Spleen (tissue), 11 donors: ENCODE measurements around the gene NHERF2. TPM values are rescaled to one million over a fixed set of nuclear protein-coding genes. Genes with fewer than 3 reads are reported as not detected.

Experiments
- DNase-seq: peaks from one replicate; pipeline ENCODE4 v3.0.0-alpha.2; 2020
- H3K27ac ChIP-seq, 8 donors: fragments of 200-600 bp; sonication (generic) in 7 of 8; 1 replicate in 4 of 8; 2 replicates in 4 of 8; pipeline versions ENCODE4 v1.5.0 to v1.8.0; 2016 to 2021; ENCODE audit warnings: inconsistent platforms in 4 of 8, mild to moderate bottlenecking in 4 of 8, moderate library complexity in 1 of 8
- H3K27me3 ChIP-seq, 7 donors: fragments of 200-600 bp; sonication (generic) in 6 of 7; replicated peaks in 1 of 7; 1 replicate in 4 of 7; 2 replicates in 3 of 7; pipeline versions ENCODE4 v1.5.0 to v1.8.0; 2016 to 2021; ENCODE audit warnings: inconsistent platforms in 3 of 7, mild to moderate bottlenecking in 1 of 7
- H3K36me3 ChIP-seq, 6 donors: fragments of 200-600 bp; sonication (generic) in 5 of 6; 1 replicate in 4 of 6; 2 replicates in 2 of 6; pipeline versions ENCODE4 v1.5.0 to v1.8.0; 2016 to 2021; ENCODE audit warnings: inconsistent platforms in 2 of 6
- H3K4me1 ChIP-seq, 6 donors: fragments of 200-600 bp; sonication (generic) in 5 of 6; 1 replicate in 3 of 6; 2 replicates in 3 of 6; pipeline versions ENCODE4 v1.5.0 to v1.8.0; 2016 to 2021; ENCODE audit warnings: inconsistent platforms in 3 of 6
- H3K4me3 ChIP-seq, 8 donors: fragments of 200-600 bp; sonication (generic) in 7 of 8; 1 replicate in 4 of 8; 2 replicates in 4 of 8; pipeline versions ENCODE4 v1.5.0 to v1.8.0; 2016 to 2021; ENCODE audit warnings: inconsistent platforms in 4 of 8, mild to moderate bottlenecking in 4 of 8, moderate library complexity in 2 of 8
- H3K9me3 ChIP-seq, 8 donors: fragments of 200-600 bp; sonication (generic) in 7 of 8; 1 replicate in 4 of 8; 2 replicates in 4 of 8; pipeline versions ENCODE4 v1.5.0 to v1.8.0; 2016 to 2021; ENCODE audit warnings: inconsistent platforms in 4 of 8
- POLR2A ChIP-seq, 3 donors: fragments of 450-650 bp; IDR thresholded peaks; one replicate each; pipeline ENCODE4 v1.5.1; 2017; ENCODE audit warnings: antibody characterized with exemption in 3 of 3, mild to moderate bottlenecking in 1 of 3
- POLR2AphosphoS5 ChIP-seq, 3 donors: sonication (generic); formaldehyde crosslinking; IDR thresholded peaks; one replicate each; pipeline ENCODE4 v1.5.1; 2017; ENCODE audit warnings: antibody characterized with exemption in 3 of 3
- WGBS, 5 donors: extraction: QIAGEN DNeasy Blood & Tissue Kit in 3 of 5; methylation state at CpG; one replicate each; pipeline versions ENCODE4 v1.1.5 to v1.1.7; 2013 to 2018; 5-methylcytosine and 5-hydroxymethylcytosine counted together
- intact Hi-C: fragments of 100-400 bp; cut with DNase I; formaldehyde crosslinking; loops from one replicate; pipeline ENCODE4 v1.15.0; 2023; ENCODE audit warnings: low total_unique reads
- polyA plus RNA-seq, 3 donors: library from polyadenylated mRNA; stranded (reverse); fragments of 200-250 nt; gene quantifications; one replicate each; pipeline ENCODE4 v1.2.1, GENCODE V29; 2013
- total RNA-seq, 7 donors: library from RNA; depleted of rRNA in 3 of 7; stranded (reverse); fragments of >200 nt in 3 of 7; fragmentation: NEBNext Ultra II Directional in 4 of 7; extraction: Animal tissue kit (Norgen Biotek cat#: 25700) in 4 of 7; gene quantifications; one replicate each; pipeline versions ENCODE4 v1.1.0 to v1.2.1, GENCODE V29; 2016 to 2021
- TF ChIP-seq, protein P1 (sequence below), 11 experiments: fragments of 200-600 bp in 7 of 11; fragments of 450-650 bp in 4 of 11; sonication (generic) in 4 of 11; IDR thresholded peaks in 8 of 11; conservative IDR thresholded peaks in 3 of 11; 1 replicate in 7 of 11; 2 replicates in 4 of 11; pipeline versions ENCODE4 v1.4.0 to v1.8.0; 2016 to 2021; ENCODE audit warnings: antibody characterized with exemption in 11 of 11, inconsistent platforms in 4 of 11, mild to moderate bottlenecking in 1 of 11
- donor health status: healthy with polysubstance abuse.
- donor health status: DM: no; HTN: no; CAD: no; lungs with moderate emphysema.
- donor health status: DM: no; HTN: no; CAD: no.
- donor health status: Bipolar disorder and iron deficiency.
- donor health status: healthy.
- donor health status: DM: no; HTN: no; CAD: no.
- donor health status: DM: yes; HTN: yes; CAD: no.

Gene NHERF2
- total and polyA plus RNA-seq, 10 donors = 62.4 to 218 (median 112) TPM

DNA sequence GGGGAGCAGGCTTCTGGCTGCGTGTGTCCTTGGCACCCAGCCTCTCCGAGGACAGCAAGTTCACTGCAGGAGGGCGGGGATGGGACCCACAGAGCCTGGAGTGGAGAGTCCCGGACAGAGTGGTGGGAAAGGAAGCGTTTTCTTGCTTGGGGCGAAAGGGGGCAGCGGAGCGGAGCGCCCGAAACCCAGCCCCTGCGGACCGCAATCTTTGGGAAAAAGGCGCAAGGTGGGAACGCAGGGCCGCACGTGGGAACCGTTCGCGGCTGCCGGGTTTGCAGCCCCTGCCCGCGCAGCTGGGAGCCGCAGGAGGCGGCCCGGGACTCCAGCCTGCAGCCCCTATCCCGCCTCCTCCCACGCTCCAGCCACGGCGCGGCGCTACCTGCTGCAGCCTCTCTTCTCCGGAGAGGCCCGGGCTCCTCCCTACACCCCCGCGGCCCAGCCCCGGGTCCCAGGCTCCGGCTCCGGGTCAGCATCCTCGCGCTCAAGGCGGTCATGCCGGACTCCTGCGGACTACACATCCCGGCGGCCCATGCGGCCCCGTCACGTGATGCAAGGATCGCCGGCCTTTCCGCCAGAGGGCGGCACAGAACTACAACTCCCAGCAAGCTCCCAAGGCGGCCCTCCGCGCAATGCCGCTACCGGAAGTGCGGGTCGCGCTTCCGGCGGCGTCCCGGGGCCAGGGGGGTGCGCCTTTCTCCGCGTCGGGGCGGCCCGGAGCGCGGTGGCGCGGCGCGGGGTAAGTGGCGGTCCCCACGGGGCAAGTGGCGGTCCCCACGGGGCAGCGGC, 20.8 kb downstream of the NHERF2 start, which contains the start of the genes NTHL1 and TSC2:
TSS of gene NTHL1 (minus strand) at position 505 of the 786 bp plus-strand sequence. CDS start at position 494, 11 bp downstream.
TSS of gene TSC2 (plus strand) at position 656 of the 786 bp plus-strand sequence. CDS start 631 bp downstream, outside the sequence.
- Histone ChIP-seq H3K27me3 (no peaks in the 10 kb centered on the region), H3K9me3 (no peaks in the 10 kb centered on the region), H3K27ac (peak within 1 kb of the TSS; percentile 45 to 92 (median 82)), H3K36me3 (peaks cover 0 to 41% (median 21%) of the 10 kb centered on the region in 6 donors), H3K4me1 (peaks cover 39 to 73% (median 62%) of the 10 kb centered on the region in 6 donors), H3K4me3 (peak within 1 kb of the TSS; percentile 70 to 99 (median 90))
- peak; percentile 99 for DNase-seq
- TF ChIP-seq POLR2AphosphoS5 (IDR thresholded peaks at IDR 0.05) (peak; percentile 86 to 92 (median 89)), POLR2A (IDR thresholded peaks at IDR 0.05) (peak in 1 of 3 donors; percentile 62)
- TF ChIP-seq, protein P1, sequence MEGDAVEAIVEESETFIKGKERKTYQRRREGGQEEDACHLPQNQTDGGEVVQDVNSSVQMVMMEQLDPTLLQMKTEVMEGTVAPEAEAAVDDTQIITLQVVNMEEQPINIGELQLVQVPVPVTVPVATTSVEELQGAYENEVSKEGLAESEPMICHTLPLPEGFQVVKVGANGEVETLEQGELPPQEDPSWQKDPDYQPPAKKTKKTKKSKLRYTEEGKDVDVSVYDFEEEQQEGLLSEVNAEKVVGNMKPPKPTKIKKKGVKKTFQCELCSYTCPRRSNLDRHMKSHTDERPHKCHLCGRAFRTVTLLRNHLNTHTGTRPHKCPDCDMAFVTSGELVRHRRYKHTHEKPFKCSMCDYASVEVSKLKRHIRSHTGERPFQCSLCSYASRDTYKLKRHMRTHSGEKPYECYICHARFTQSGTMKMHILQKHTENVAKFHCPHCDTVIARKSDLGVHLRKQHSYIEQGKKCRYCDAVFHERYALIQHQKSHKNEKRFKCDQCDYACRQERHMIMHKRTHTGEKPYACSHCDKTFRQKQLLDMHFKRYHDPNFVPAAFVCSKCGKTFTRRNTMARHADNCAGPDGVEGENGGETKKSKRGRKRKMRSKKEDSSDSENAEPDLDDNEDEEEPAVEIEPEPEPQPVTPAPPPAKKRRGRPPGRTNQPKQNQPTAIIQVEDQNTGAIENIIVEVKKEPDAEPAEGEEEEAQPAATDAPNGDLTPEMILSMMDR (IDR thresholded peaks at IDR 0.05 in 8 of 11, conservative IDR thresholded peaks at IDR 0.05 in 3 of 11) = peak in 10 of 11 experiments; percentile 4 to 74 (median 60)
- intact Hi-C loops = no loop called here
- 0 to 1% (median 0%) methylated on average over 38 to 81 of the region's 81 CpGs for WGBS, 5 donors

DNA sequence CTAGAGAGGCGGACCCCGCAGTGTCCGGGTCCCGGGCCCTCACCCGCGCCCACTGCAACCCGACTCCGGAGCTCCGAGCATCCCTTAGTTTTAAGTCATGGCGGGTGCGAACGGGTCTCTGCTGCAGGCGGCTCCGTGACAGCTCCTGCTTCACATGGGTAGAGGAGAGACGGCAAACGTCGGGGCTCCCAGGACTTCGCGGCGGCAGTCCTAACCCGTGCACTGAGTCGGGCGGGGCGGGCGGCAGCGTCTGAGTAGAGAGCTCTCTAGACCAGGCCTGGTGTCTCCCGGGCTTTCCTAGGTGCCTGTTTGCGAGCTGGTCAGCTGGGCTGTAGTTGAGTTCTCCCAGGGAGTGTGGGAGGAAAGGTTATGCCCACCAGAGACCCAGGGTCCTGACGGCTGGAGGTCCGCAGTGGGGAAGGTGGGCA, 21.4 kb downstream of the NHERF2 start:
- WGBS, 5 donors = 1 to 14% (median 1%) methylated on average over 4 to 30 of the region's 30 CpGs
- intact Hi-C loops = no loop called here
- TF ChIP-seq, protein P1 (IDR thresholded peaks at IDR 0.05 in 8 of 11, conservative IDR thresholded peaks at IDR 0.05 in 3 of 11) = peak in 1 of 11 experiments; percentile 2
- TF ChIP-seq POLR2A (IDR thresholded peaks at IDR 0.05) = no peak
- no peak for DNase-seq
- Histone ChIP-seq H3K27me3 (no peaks in the 10 kb centered on the region), H3K36me3 (peaks cover 0 to 45% (median 26%) of the 10 kb centered on the region in 6 donors), H3K4me3 (peak overlapping the region; percentile 70 to 99 (median 90)), H3K27ac (peak overlapping the region; percentile 45 to 92 (median 82)), H3K4me1 (peaks cover 38 to 67% (median 58%) of the 10 kb centered on the region in 6 donors), H3K9me3 (no peaks in the 10 kb centered on the region)

DNA sequence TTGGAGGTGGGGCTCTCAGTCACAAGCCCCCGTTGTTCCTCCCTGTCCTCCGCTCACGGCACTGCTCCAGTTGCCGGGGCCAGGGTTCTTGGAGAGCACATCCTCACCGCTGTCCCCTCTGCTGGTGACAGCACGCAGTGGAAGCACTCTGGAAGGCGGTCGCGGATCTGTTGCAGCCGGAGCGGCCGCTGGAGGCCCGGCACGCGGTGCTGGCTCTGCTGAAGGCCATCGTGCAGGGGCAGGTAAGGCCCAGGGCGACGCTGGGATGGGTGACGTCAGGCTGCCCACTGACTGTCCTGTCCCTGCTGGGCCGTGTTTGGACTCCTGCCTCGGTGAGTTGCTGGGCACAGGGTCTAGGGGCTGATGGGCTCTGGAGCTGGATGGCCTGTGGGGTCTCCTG, 26.5 kb downstream of the NHERF2 start:
- H3K27me3 ChIP-seq = no peaks in the 10 kb centered on the region
- DNase-seq = no peak
- no peak overlapping the region for H3K27ac ChIP-seq
- 92 to 98% (median 97%) methylated on average over 14 to 21 of the region's 21 CpGs; no CpG with 5 or more reads in 1 of the 5 donors for WGBS, 5 donors
- no peak overlapping the region for H3K4me3 ChIP-seq
- no peaks in the 10 kb centered on the region for H3K9me3 ChIP-seq
- TF ChIP-seq POLR2AphosphoS5 (IDR thresholded peaks at IDR 0.05) (no peak), POLR2A (IDR thresholded peaks at IDR 0.05) (no peak)
- TF ChIP-seq, protein P1 (IDR thresholded peaks at IDR 0.05 in 8 of 11, conservative IDR thresholded peaks at IDR 0.05 in 3 of 11) = no peak
- intact Hi-C loops = no loop called here
- H3K36me3 ChIP-seq = peaks cover 0 to 86% (median 64%) of the 10 kb centered on the region in 6 donors
- peaks cover 9 to 27% (median 13%) of the 10 kb centered on the region in 6 donors for H3K4me1 ChIP-seq

DNA sequence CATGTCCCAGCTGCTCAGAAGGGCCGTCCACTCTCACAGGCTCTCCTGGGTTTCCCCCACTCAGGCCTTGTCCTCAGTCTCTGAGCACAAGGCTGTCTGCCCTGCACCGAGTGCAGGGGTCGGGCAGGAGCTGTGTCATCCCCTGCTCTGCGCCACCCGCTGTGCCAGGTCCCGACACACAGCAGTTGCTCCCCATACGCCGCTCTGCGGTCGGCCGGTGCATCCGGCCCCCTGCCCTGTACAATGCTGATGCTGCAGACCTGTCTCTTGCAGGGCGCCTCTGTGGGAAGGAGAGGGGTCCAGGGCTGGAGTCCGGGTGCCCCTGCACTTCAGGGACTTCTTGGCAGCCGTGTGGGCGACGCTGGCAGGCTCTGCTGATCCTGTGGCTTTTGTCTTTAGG, 27.2 kb downstream of the NHERF2 start:
- H3K27me3 ChIP-seq = no peaks in the 10 kb centered on the region
- intact Hi-C loops = no loop called here
- H3K4me3 ChIP-seq = no peak overlapping the region
- WGBS, 5 donors = 92 to 98% (median 94%) methylated on average over 17 of the region's 17 CpGs
- H3K27ac ChIP-seq = no peak overlapping the region
- TF ChIP-seq POLR2A (IDR thresholded peaks at IDR 0.05) (no peak), POLR2AphosphoS5 (IDR thresholded peaks at IDR 0.05) (no peak)
- TF ChIP-seq, protein P1 (IDR thresholded peaks at IDR 0.05 in 8 of 11, conservative IDR thresholded peaks at IDR 0.05 in 3 of 11) = no peak
- peaks cover 0 to 92% (median 71%) of the 10 kb centered on the region in 6 donors for H3K36me3 ChIP-seq
- no peaks in the 10 kb centered on the region for H3K9me3 ChIP-seq
- peaks cover 3 to 20% (median 6%) of the 10 kb centered on the region in 6 donors for H3K4me1 ChIP-seq
- DNase-seq = no peak
